ENCODE data around the gene KLC3. TPM values are rescaled to one million over a fixed set of nuclear protein-coding genes. Genes with fewer than 3 reads are reported as not detected.

KLC3 gene
- total RNA-seq, 1 donor from 2014 or later: 0.22 TPM

DNA sequence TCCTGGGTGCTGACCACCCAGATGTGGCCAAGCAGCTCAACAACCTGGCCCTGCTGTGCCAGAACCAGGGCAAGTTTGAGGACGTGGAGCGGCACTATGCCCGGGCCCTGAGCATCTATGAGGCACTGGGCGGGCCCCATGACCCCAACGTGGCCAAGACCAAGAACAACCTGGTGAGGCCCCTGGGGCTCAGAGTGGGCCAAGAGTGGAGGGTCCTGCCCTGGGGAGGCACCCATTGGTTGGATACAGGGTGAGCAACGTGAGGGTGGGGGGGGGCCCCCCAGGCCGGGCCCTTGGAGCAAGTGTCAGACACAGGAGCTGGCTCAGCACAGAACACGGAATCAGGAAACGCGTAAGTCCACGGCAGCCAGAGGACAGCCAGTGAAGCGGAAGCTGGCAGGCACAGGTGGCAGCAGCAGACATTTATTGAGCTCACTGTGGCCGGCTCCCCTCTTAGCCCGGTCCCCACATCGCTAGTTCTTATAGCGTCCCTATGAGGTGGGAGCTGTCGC, 8.9 kb downstream of the KLC3 start:
- Mint-ChIP-seq H3K27ac (ENCODE audit: unreplicated experiment) (no peak overlapping the region), H3K4me3 (ENCODE audit: unreplicated experiment) (no peak overlapping the region), H3K36me3 (ENCODE audit: low read depth) (peaks cover 18% of the 10 kb centered on the region), H3K9me3 (ENCODE audit: low read depth) (no peaks in the 10 kb centered on the region), H3K27me3 (ENCODE audit: low read depth) (peaks cover 2% of the 10 kb centered on the region), H3K4me1 (ENCODE audit: low read depth) (no peaks in the 10 kb centered on the region)
- TF ChIP-seq, protein P1, sequence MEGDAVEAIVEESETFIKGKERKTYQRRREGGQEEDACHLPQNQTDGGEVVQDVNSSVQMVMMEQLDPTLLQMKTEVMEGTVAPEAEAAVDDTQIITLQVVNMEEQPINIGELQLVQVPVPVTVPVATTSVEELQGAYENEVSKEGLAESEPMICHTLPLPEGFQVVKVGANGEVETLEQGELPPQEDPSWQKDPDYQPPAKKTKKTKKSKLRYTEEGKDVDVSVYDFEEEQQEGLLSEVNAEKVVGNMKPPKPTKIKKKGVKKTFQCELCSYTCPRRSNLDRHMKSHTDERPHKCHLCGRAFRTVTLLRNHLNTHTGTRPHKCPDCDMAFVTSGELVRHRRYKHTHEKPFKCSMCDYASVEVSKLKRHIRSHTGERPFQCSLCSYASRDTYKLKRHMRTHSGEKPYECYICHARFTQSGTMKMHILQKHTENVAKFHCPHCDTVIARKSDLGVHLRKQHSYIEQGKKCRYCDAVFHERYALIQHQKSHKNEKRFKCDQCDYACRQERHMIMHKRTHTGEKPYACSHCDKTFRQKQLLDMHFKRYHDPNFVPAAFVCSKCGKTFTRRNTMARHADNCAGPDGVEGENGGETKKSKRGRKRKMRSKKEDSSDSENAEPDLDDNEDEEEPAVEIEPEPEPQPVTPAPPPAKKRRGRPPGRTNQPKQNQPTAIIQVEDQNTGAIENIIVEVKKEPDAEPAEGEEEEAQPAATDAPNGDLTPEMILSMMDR (IDR thresholded peaks at IDR 0.05): no peak
- DNase-seq (ENCODE audit: low spot score): no peak

DNA sequence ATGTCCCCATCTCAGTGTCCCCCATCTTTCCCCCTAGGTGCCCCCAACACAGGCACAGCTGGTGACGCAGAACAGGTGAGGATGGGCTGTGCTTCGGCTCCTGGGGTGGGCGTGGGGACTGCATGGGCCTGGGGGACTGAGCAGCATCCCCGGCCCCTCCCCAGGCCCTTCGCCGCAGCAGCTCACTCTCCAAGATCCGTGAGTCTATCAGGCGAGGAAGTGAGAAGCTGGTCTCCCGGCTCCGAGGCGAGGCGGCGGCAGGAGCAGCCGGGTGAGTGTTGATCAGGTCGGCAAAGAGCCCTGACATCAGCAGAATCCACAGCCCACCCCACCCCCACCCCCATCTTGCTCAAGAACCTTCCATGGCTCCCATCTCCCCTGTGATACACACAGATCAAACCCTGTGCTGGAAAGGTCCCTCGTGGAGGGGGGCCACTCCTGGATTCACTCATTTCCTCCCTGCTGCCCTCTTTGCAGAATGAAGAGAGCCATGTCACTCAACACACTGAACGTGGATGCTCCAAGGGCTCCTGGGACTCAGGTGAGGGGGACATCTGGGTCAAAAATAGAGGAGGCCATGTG, 10.0 kb downstream of the KLC3 start:
- peaks cover 22% of the 10 kb centered on the region for H3K36me3 Mint-ChIP-seq (ENCODE audit: low read depth)
- no peak overlapping the region for H3K27ac Mint-ChIP-seq (ENCODE audit: unreplicated experiment)

DNA sequence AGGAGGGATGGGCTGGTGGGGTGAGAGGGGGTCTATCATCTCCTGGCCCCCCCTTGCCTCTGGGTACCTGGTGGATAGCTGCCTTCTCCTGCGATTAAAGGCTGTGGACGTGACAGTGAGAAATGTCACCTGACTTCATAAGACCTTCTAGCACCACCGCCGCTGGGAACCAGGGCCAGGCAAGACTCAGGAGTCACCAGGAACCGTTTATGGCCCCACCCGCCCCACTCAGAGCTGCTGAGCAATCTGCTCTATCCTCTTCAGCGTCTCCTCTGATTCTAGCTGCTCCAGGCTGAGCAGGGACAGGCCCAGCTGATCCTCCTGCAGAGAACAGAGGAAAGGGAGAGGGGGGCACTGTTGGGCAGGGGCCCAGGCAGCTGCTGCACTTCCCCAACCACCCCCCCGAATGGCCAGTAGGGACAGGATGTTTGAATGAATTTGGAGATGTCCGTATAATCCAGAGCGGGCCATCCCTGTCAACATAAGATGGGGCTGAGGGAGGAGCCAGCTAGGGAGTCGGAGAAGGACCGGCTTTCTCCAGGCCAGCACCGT, 10.9 kb downstream of the KLC3 start:
- Mint-ChIP-seq H3K27me3 (ENCODE audit: low read depth) (no peaks in the 10 kb centered on the region), H3K27ac (ENCODE audit: unreplicated experiment) (no peak overlapping the region), H3K4me3 (ENCODE audit: unreplicated experiment) (no peak overlapping the region), H3K4me1 (ENCODE audit: low read depth) (no peaks in the 10 kb centered on the region), H3K9me3 (ENCODE audit: low read depth) (no peaks in the 10 kb centered on the region), H3K36me3 (ENCODE audit: low read depth) (peaks cover 22% of the 10 kb centered on the region)
- TF ChIP-seq, protein P1 (IDR thresholded peaks at IDR 0.05): no peak
- no peak for DNase-seq (ENCODE audit: low spot score)

More for the DNA sequence above, 10.0 kb downstream of the KLC3 start:
- H3K4me1 Mint-ChIP-seq (ENCODE audit: low read depth): no peaks in the 10 kb centered on the region
- DNase-seq (ENCODE audit: low spot score): no peak
- no peak overlapping the region for H3K4me3 Mint-ChIP-seq (ENCODE audit: unreplicated experiment)
- no peaks in the 10 kb centered on the region for H3K27me3 Mint-ChIP-seq (ENCODE audit: low read depth)
- TF ChIP-seq, protein P1 (IDR thresholded peaks at IDR 0.05): no peak
- H3K9me3 Mint-ChIP-seq (ENCODE audit: low read depth): no peaks in the 10 kb centered on the region

DNA sequence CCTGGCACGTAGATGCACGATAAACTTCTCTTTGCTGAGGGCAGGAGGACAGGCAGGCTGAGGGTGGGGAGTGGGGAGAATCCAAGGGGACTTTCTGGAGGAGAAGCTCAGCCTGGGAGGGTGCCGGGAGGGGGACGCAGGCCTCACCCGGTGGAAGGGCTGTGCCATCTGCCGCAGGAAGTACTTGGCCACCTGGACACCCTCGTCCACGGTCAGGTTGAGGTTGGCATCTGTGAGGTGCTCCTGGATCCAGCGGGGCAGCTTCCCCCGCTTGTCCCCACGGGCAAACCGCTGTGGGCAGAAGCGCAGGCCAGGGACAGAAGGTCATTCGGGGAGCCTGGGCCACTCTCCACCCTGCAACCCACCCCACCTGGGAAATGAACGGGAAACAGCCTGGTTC, 11.5 kb downstream of the KLC3 start:
- no peak overlapping the region for H3K4me3 Mint-ChIP-seq (ENCODE audit: unreplicated experiment)
- H3K9me3 Mint-ChIP-seq (ENCODE audit: low read depth): no peaks in the 10 kb centered on the region
- H3K36me3 Mint-ChIP-seq (ENCODE audit: low read depth): peaks cover 24% of the 10 kb centered on the region
- no peaks in the 10 kb centered on the region for H3K27me3 Mint-ChIP-seq (ENCODE audit: low read depth)
- H3K4me1 Mint-ChIP-seq (ENCODE audit: low read depth): no peaks in the 10 kb centered on the region
- TF ChIP-seq, protein P1 (IDR thresholded peaks at IDR 0.05): no peak
- no peak overlapping the region for H3K27ac Mint-ChIP-seq (ENCODE audit: unreplicated experiment)
- DNase-seq (ENCODE audit: low spot score): peak; percentile 86

DNA sequence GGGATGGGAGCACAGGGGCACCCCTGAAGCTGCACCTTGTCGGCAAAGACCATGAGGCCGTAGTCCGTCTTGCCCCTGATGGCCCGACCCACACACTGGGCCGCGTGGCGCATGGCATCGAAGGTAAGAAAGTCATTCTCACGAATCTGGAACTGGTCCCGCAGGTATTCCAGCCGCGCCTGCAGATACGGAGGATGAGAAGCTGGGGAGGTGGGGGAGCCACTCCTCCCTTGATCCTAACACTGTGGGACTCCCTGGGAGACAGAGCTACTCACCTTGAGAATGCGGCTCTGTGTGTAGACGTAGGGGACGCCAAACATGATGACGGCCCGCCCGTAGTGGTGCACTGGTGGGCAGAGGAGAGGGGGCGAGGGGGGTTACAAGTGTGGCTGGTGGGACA, 11.9 kb downstream of the KLC3 start:
- no peaks in the 10 kb centered on the region for H3K9me3 Mint-ChIP-seq (ENCODE audit: low read depth)
- no peak overlapping the region for H3K27ac Mint-ChIP-seq (ENCODE audit: unreplicated experiment)

More for the DNA sequence above, 11.9 kb downstream of the KLC3 start:
- TF ChIP-seq, protein P1 (IDR thresholded peaks at IDR 0.05): no peak
- no peaks in the 10 kb centered on the region for H3K27me3 Mint-ChIP-seq (ENCODE audit: low read depth)
- H3K36me3 Mint-ChIP-seq (ENCODE audit: low read depth): peaks cover 26% of the 10 kb centered on the region
- no peak for DNase-seq (ENCODE audit: low spot score)
- H3K4me1 Mint-ChIP-seq (ENCODE audit: low read depth): no peaks in the 10 kb centered on the region
- H3K4me3 Mint-ChIP-seq (ENCODE audit: unreplicated experiment): no peak overlapping the region
